NCI-H146 (cell line): ENCODE measurements around the gene TEAD1.
"Not testable (repeated sequence)": the region's sequence is repeated elsewhere in the genome, so short reads cannot be mapped to it uniquely, and the experiment has no call there.

Experiments
- DNase-seq: peaks from one replicate; lab custom pipeline; 2025; lab: John Stamatoyannopoulos, UW

TEAD1 gene

DNA sequence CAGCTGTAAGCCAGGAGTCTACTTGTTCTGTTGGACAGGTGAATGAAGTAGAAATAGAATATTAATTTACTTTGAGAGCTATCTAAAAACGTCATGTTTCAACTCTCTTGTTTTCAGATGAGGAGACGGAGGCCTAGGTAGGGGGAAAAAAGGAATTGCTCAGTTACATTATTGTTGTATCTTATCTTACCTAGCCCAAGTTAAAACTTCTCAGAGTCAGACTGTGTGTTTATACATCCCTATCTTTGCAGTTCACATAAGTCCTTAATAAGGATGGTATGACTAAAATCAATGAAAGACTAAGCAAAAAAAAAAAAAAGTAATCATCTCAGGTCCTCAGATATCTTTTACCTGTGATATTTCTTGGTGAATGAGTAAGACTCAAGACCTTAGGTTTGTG is 62.8 kb downstream of the TEAD1 start:
- DNase-seq, result no peak

GRCh38 chr11:12741671-12742216 is 67.5 kb downstream of the TEAD1 start:
- no peak for DNase-seq

GRCh38 chr11:12743834-12744449 is 69.7 kb downstream of the TEAD1 start:
- no peak for DNase-seq

DNA sequence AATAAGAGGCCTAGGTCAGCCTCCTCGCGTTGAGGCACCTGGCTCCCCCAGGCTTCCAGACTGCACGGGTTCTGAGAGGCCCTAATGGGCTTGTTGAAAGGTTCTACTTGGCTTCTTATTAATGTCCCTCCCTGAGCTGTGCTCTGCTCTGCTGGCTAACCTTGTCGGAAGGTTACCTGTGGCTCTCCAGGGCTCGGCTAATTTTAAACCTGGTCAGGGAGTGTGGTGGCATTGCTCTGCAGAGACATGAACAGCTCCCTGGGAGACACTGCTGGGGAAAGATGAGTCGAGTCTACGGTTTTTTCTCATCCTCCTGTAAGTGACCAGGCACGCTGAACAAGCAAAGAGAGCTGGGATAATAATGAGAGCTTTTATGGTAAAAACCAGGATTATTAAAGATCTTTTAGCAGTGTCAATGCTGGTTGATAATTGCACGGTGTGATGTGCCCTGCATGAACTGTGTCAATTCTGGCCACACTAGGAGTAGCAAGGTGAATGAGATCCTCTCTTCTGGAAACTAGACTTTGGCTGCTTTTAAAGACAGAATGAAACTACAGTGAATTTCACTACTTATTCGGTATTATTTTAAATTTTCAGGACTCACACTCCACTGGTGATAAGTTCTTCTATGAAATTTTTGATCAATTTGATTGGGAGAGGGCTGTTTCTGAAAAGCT is 70.7 kb downstream of the TEAD1 start:
- DNase-seq, result peak; percentile 51

- DNase-seq, result peak; percentile 49
Measured at GRCh38 chr11:12745787-12746186, 71.6 kb downstream of the TEAD1 start.

GRCh38 chr11:12746593-12747097 is 72.4 kb downstream of the TEAD1 start:
- peak; percentile 94 for DNase-seq

DNA sequence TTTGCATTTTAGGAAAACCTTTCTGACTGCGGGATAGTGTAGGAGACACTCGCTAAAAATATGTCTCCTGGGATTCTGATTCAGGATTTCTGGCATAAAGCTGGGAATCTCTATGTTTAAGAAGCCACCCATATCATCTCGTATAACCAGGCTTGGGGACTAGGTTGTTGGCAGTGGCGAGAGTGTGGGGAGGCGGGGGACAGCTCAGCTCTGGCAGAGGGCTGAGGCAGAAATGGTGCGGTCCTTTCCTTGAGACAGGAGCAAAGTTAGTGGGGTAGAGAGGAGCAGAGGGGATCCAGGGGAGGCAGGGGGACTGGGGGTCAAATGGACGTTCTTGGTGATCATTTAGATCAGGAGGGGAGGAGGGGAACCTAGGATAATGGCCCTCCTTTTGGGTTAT is 74.3 kb downstream of the TEAD1 start:
- DNase-seq, result no peak

- no peak for DNase-seq
Measured at GRCh38 chr11:12749442-12749841, 75.2 kb downstream of the TEAD1 start.

- DNase-seq, result no peak
Measured at GRCh38 chr11:12750181-12750580, 76.0 kb downstream of the TEAD1 start.

GRCh38 chr11:12752868-12753524 is 78.8 kb downstream of the TEAD1 start:
- DNase-seq, result no peak

GRCh38 chr11:12754021-12754420 is 79.8 kb downstream of the TEAD1 start:
- DNase-seq, result no peak

- no peak for DNase-seq
Measured at GRCh38 chr11:12754582-12755234, 80.5 kb downstream of the TEAD1 start.

DNA sequence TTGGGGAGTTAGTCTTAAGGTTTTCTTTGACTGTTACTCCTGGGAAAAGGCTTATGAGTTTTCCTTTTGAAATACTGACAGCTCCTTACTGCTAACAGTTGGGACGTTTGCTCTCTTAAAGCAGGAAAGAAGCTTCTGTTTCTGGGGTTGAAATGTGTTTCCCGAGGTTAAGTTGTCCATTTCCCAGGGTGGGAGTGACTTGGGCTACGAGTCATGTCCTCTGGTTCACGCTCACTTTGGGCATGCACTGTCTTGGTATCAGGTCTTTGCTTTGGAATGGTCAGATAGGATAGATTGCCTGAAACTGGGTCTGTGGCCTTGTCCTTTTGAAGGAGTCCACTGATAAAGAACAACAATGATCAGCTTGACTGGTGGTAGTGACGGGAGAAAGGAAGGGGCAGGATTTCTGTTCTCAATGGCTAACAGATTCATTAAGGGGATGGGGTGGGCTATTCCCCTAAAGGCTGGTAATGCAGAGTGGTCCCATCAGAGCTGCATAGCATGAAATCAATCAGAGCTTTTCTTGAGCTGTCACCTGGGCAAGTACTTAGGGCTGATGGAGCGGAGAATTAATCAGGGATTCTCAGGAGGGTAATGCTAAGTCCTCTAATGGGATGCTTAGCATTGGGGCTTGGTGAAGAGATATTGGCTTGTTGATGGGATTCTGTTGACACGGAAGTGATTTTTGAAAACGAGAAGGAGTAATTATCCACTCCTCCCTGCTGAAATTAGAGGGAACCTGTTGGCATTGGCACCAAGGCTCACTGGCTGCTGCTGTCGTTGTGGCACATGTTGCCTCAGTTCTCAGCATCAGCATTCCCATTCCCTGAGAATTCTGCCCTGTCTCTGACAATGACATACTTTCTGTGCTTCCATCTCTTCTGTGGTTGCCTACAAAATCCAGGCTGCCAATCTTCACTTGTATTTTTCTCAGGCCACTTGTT is 81.6 kb downstream of the TEAD1 start:
- DNase-seq, result no peak

DNA sequence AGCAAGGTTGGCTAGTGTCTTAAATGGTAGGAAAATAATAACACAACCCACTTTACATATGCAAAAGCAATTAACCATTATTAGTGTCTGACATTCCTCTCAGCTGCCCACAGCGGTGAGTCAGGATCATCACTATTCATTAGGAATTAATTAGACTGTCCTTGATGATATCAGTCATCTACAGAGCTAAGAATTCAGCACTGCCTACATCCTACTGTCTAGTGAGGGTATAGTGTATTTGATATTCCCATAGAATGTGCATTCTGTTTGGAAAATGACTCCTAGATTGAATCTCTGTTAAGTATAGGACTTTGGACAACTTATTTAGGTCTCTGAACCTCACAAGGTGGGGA is 82.2 kb downstream of the TEAD1 start:
- no peak for DNase-seq

DNA sequence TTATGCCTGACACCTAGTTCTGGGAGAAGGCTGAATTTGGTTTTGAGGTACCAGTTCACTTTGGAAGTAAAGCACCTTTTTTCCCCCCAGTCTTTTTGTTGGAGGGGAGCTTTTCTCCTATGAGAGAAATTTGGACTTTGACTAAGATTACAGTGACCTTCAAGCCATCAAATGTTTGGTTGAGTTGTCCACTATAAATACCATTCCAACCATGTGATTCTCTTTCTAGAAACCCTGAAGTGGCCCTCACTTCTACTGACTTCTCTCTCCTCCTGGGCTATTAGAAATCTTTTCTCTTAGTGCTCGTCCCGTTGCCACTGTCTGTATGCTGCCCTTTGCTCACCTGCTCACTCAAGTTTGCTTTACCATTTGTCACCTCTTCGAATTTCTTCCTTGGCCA is 82.6 kb downstream of the TEAD1 start:
- no peak for DNase-seq

- no peak for DNase-seq
Measured at GRCh38 chr11:12757416-12757815, 83.2 kb downstream of the TEAD1 start.

- DNase-seq, result not testable (repeated sequence)
Measured at GRCh38 chr11:12758117-12758516, 83.9 kb downstream of the TEAD1 start.

DNA sequence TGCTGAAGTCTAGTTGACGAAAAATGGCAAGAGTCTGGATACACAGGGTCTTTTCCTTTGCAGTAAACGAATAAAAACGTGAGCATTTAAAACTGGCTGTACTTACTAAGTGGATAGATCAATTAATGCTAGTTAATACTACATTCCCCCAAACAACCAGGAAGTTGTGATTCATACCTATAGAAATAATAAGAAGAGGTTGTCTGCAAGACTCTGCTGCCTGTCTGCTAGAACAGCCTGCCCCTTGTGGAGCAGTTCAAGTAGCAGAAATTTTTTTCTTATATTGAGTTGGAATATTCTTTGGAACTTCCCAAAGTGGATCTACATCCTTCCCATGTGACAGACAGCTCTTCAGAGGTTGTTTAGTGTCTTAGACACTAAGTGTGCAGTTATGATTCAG is 86.8 kb downstream of the TEAD1 start:
- no peak for DNase-seq

DNA sequence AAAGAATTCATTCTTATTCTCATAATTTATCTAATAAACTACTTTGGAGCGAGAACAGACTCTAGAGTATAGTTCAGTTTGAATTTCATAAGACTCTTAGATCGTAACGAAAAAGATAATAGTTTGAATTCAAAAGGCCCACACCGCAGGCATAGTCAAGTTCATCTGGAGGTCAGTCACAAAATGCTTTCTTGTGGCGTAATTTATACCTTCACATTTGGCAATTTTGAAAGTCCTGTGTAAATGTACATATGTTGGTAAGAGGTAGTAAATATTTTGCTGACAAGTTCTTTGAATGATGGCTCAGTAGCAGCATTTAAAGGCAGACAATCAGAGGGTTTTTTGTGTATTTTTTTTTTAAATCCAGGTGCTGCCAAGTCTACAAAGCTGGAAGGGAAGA is 88.1 kb downstream of the TEAD1 start:
- no peak for DNase-seq

DNA sequence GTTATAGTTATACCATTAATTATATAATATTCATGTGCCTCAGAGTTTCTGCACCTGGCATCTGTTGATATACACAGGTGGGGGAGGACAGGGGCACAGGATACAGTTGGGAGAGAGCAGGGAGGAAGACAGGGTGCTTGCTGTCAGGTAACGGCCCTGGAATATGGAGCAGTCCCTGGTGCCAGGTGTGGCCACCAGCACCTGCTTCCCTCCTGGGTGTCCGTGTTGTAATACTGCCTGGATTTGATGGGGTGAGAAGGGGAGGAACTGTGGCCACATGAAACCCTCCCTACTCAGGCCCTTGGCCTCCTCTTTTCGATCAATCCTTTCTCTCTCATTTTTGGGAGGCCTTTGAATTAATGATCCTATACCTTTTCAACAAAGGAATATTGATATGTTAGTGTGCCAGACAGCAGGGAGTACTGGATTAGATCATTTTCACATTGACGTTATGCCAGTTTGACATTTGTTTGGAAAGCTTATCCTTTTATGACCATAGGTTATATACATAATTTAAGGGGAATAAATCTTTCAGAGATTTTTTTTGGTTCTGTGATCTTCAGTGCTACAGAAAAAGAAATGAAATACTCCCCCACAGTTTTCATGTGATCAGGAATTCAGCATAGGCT is 88.6 kb downstream of the TEAD1 start:
- peak; percentile 90 for DNase-seq
